Esophagus squamous epithelium (tissue), 4 donors: ENCODE measurements around the gene TMEM191B.
"Not testable (repeated sequence)": the region's sequence is repeated elsewhere in the genome, so short reads cannot be mapped to it uniquely, and the experiment has no call there.

Experiments used
- CTCF ChIP-seq, 6 experiments: fragments of 450-650 bp in 4 of 6; fragments of 200-600 bp in 2 of 6; sonication (generic) in 2 of 6; IDR thresholded peaks; one replicate each; pipeline ENCODE4 v1.5.1; 2016 to 2019; ENCODE audit warnings: antibody characterized with exemption in 6 of 6, mild to moderate bottlenecking in 4 of 6, moderate library complexity in 4 of 6
- POLR2A ChIP-seq, 4 donors: fragments of 450-650 bp; IDR thresholded peaks; one replicate each; pipeline ENCODE4 v1.6.1; 2017; ENCODE audit warnings: antibody characterized with exemption in 4 of 4, mild to moderate bottlenecking in 4 of 4, moderate library complexity in 3 of 4

- TF ChIP-seq CTCF, POLR2A (IDR thresholded peaks at IDR 0.05): not testable (repeated sequence)
These were observed 31.4 kb upstream of the TMEM191B start for GRCh38 chr22:18496227-18496626.
